ENCODE data around the gene LNX2.

Gene LNX2

GRCh38 chr13:27620377-27621115 lies at the start of gene LNX2:
LNX2 (minus strand) TSS chr13:27620529; CDS start chr13:27581703, 38,826 bp downstream.
- DNase-seq (ENCODE audit: low read depth) = peak; percentile 94

- DNase-seq (ENCODE audit: low read depth) = no peak
Measured at GRCh38 chr13:27667946-27668345, 47.6 kb upstream of the LNX2 start.

- DNase-seq (ENCODE audit: low read depth) = no peak
Measured at GRCh38 chr13:27666951-27667350, 46.6 kb upstream of the LNX2 start.

GRCh38 chr13:27665761-27666160 lies 45.4 kb upstream of the LNX2 start:
- DNase-seq (ENCODE audit: low read depth) = no peak

- no peak for DNase-seq (ENCODE audit: low read depth)
Measured at GRCh38 chr13:27665333-27665732, 45.0 kb upstream of the LNX2 start.

GRCh38 chr13:27663947-27664346 lies 43.6 kb upstream of the LNX2 start:
- DNase-seq (ENCODE audit: low read depth) = no peak

GRCh38 chr13:27662738-27663470 lies 42.6 kb upstream of the LNX2 start:
- no peak for DNase-seq (ENCODE audit: low read depth)

- DNase-seq (ENCODE audit: low read depth) = no peak
Measured at GRCh38 chr13:27661017-27661416, 40.7 kb upstream of the LNX2 start.

- no peak for DNase-seq (ENCODE audit: low read depth)
Measured at GRCh38 chr13:27660511-27660910, 40.2 kb upstream of the LNX2 start.

GRCh38 chr13:27659145-27659865 lies 39.0 kb upstream of the LNX2 start:
- DNase-seq (ENCODE audit: low read depth) = no peak

- DNase-seq (ENCODE audit: low read depth) = no peak
Measured at GRCh38 chr13:27658546-27658945, 38.2 kb upstream of the LNX2 start.

- no peak for DNase-seq (ENCODE audit: low read depth)
Measured at GRCh38 chr13:27657724-27658123, 37.4 kb upstream of the LNX2 start.

GRCh38 chr13:27654816-27655215 lies 34.5 kb upstream of the LNX2 start:
- DNase-seq (ENCODE audit: low read depth) = no peak

GRCh38 chr13:27654059-27654458 lies 33.7 kb upstream of the LNX2 start:
- DNase-seq (ENCODE audit: low read depth) = no peak

- DNase-seq (ENCODE audit: low read depth) = no peak
Measured at GRCh38 chr13:27650312-27650711, 30.0 kb upstream of the LNX2 start.

GRCh38 chr13:27644302-27644701 lies 24.0 kb upstream of the LNX2 start:
- DNase-seq (ENCODE audit: low read depth) = no peak

- no peak for DNase-seq (ENCODE audit: low read depth)
Measured at GRCh38 chr13:27643334-27644132, 23.2 kb upstream of the LNX2 start.

- DNase-seq (ENCODE audit: low read depth) = no peak
Measured at GRCh38 chr13:27641711-27642502, 21.6 kb upstream of the LNX2 start.

- DNase-seq (ENCODE audit: low read depth) = no peak
Measured at GRCh38 chr13:27639186-27639585, 18.9 kb upstream of the LNX2 start.

- no peak for DNase-seq (ENCODE audit: low read depth)
Measured at GRCh38 chr13:27638521-27638920, 18.2 kb upstream of the LNX2 start.

GRCh38 chr13:27638001-27638400 lies 17.7 kb upstream of the LNX2 start:
- DNase-seq (ENCODE audit: low read depth) = no peak
